Liver (tissue), 9 donors: ENCODE measurements around the gene CCDC40. TPM values are rescaled to one million over a fixed set of nuclear protein-coding genes. Genes with fewer than 3 reads are reported as not detected.

Experiments used
- DNase-seq: peaks from one replicate; pipeline ENCODE4 v3.0.0-alpha.2; 2017; ENCODE audit warnings: low spot score
- H3K27ac ChIP-seq, 2 donors: one replicate each; pipeline ENCODE4 v1.7.0; 2013; ENCODE audit warnings: inconsistent platforms in 2 of 2, low read length in 2 of 2, control low read depth in 1 of 2, low read depth in 1 of 2, mild to moderate bottlenecking in 1 of 2
- H3K27me3 ChIP-seq, 4 donors: one replicate each; pipeline versions ENCODE4 v1.6.1 to v1.7.0; 2013; ENCODE audit warnings: low read length in 3 of 4, inconsistent platforms in 1 of 4, mild to moderate bottlenecking in 1 of 4, moderate library complexity in 1 of 4; ENCODE audit not compliant: control insufficient read depth in 4 of 4, insufficient read depth in 4 of 4
- H3K36me3 ChIP-seq, 4 donors: one replicate each; pipeline versions ENCODE4 v1.6.1 to v1.7.0; 2013; ENCODE audit warnings: low read length in 3 of 4, mild to moderate bottlenecking in 3 of 4, low read depth in 1 of 4, moderate library complexity in 1 of 4; ENCODE audit not compliant: control insufficient read depth in 4 of 4, insufficient read depth in 3 of 4
- H3K4me1 ChIP-seq, 4 donors: one replicate each; pipeline versions ENCODE4 v1.6.1 to v1.7.0; 2013; ENCODE audit warnings: low read length in 3 of 4, mild to moderate bottlenecking in 3 of 4, moderate library complexity in 1 of 4; ENCODE audit not compliant: control insufficient read depth in 4 of 4, insufficient read depth in 4 of 4
- H3K4me3 ChIP-seq, 3 donors: one replicate each; pipeline versions ENCODE4 v1.6.1 to v1.7.0; 2013; ENCODE audit warnings: low read length in 3 of 3, control low read depth in 1 of 3, low read depth in 1 of 3, mild to moderate bottlenecking in 1 of 3
- H3K9ac ChIP-seq, 2 donors: one replicate each; pipeline ENCODE4 v1.7.0; 2013; ENCODE audit warnings: low read length in 2 of 2, mild to moderate bottlenecking in 2 of 2, moderate library complexity in 2 of 2, control low read depth in 1 of 2, low read depth in 1 of 2
- H3K9me3 ChIP-seq, 4 donors: one replicate each; pipeline versions ENCODE4 v1.6.1 to v1.7.0; 2013; ENCODE audit warnings: low read length in 3 of 4; ENCODE audit not compliant: control insufficient read depth in 4 of 4
- EGR1 ChIP-seq, 2 donors: IDR thresholded peaks; 2 replicates each; pipeline ENCODE4 v1.6.1; 2016 to 2018; ENCODE audit warnings: antibody characterized with exemption in 2 of 2, low read depth in 2 of 2
- FOXA1 ChIP-seq: IDR thresholded peaks from 2 replicates; pipeline ENCODE4 v1.6.1; 2016; ENCODE audit warnings: antibody characterized with exemption
- FOXA2 ChIP-seq: IDR thresholded peaks from 2 replicates; pipeline ENCODE4 v1.6.1; 2016; ENCODE audit warnings: antibody characterized with exemption
- GABPA ChIP-seq, 2 donors: IDR thresholded peaks in 1 of 2; conservative IDR thresholded peaks in 1 of 2; 2 replicates each; pipeline ENCODE4 v1.6.1; 2016; ENCODE audit warnings: antibody characterized with exemption in 2 of 2, mild to moderate bottlenecking in 1 of 2, moderate library complexity in 1 of 2
- HNF4A ChIP-seq, 2 donors: conservative IDR thresholded peaks; 2 replicates each; pipeline ENCODE4 v1.6.1; 2016; ENCODE audit warnings: antibody characterized with exemption in 2 of 2, mild to moderate bottlenecking in 2 of 2
- HNF4G ChIP-seq: IDR thresholded peaks from 2 replicates; pipeline ENCODE4 v1.6.1; 2016; ENCODE audit warnings: antibody characterized with exemption
- JUND ChIP-seq, 2 donors: IDR thresholded peaks; 2 replicates each; pipeline ENCODE4 v1.6.1; 2016; ENCODE audit warnings: antibody characterized with exemption in 2 of 2
- NR2F2 ChIP-seq: IDR thresholded peaks from 2 replicates; pipeline ENCODE4 v1.6.1; 2016; ENCODE audit warnings: antibody characterized with exemption
- RAD21 ChIP-seq, 2 donors: IDR thresholded peaks; 2 replicates each; pipeline ENCODE4 v1.6.1; 2016; ENCODE audit warnings: antibody characterized with exemption in 2 of 2, mild to moderate bottlenecking in 2 of 2
- RXRA ChIP-seq, 2 donors: IDR thresholded peaks; 2 replicates each; pipeline ENCODE4 v1.6.1; 2017 to 2018; ENCODE audit warnings: antibody characterized with exemption in 2 of 2, mild to moderate bottlenecking in 1 of 2
- SP1 ChIP-seq: IDR thresholded peaks from 2 replicates; pipeline ENCODE4 v1.6.1; 2018; ENCODE audit warnings: antibody characterized with exemption, mild to moderate bottlenecking
- TAF1 ChIP-seq: conservative IDR thresholded peaks from 2 replicates; pipeline ENCODE4 v1.6.1; 2016; ENCODE audit warnings: antibody characterized with exemption, mild to moderate bottlenecking
- YY1 ChIP-seq: IDR thresholded peaks from 2 replicates; pipeline ENCODE4 v1.6.1; 2016; ENCODE audit warnings: antibody characterized with exemption, mild to moderate bottlenecking
- WGBS: extraction: QIAGEN DNeasy Blood & Tissue Kit; methylation state at CpG from one replicate; pipeline ENCODE4 v1.1.7; 2013; 5-methylcytosine and 5-hydroxymethylcytosine counted together
- polyA plus RNA-seq, 2 donors: library from polyadenylated mRNA; stranded (reverse) in 1 of 2; unstranded in 1 of 2; fragments of 200-250 nt in 1 of 2; fragments of >200 nt in 1 of 2; fragmentation: Nextera tagmentation in 1 of 2; extraction: Ambion mirVana in 1 of 2; gene quantifications; one replicate each; pipeline versions ENCODE4 v1.2.1 to v1.2.3, GENCODE V29; 2013 to 2015
- total RNA-seq, 2 donors: library from RNA; depleted of rRNA; stranded (reverse); fragments of >200 nt; gene quantifications; one replicate each; pipeline ENCODE4 v1.2.3, GENCODE V29; 2014
- TF ChIP-seq, protein P1 (sequence below): fragments of 150-350 bp; IDR thresholded peaks from 2 replicates; pipeline ENCODE4 v1.5.1; 2017; ENCODE audit warnings: improper control_type of control experiment, low read depth, low read length; ENCODE audit not compliant: missing input control
- TF ChIP-seq, protein P2 (sequence below): IDR thresholded peaks from 2 replicates; pipeline ENCODE4 v1.6.1; 2016; ENCODE audit warnings: antibody characterized with exemption
- TF ChIP-seq, protein P3 (sequence below): IDR thresholded peaks from 2 replicates; pipeline ENCODE4 v1.6.1; 2016; ENCODE audit warnings: antibody characterized with exemption
- TF ChIP-seq, protein P4 (sequence below): IDR thresholded peaks from 2 replicates; pipeline ENCODE4 v1.6.1; 2016; ENCODE audit warnings: antibody characterized with exemption, mild to moderate bottlenecking
- TF ChIP-seq, protein P5 (sequence below): IDR thresholded peaks from 2 replicates; pipeline ENCODE4 v1.6.1; 2016; ENCODE audit warnings: antibody characterized with exemption
- donor health status: healthy.
- donor health status: healthy.
- donor health status: healthy.
- donor health status: healthy.
- donor health status: healthy.

Gene CCDC40
- total and polyA plus RNA-seq, 4 donors: 0.60 to 3.0 (median 1.4) TPM

DNA sequence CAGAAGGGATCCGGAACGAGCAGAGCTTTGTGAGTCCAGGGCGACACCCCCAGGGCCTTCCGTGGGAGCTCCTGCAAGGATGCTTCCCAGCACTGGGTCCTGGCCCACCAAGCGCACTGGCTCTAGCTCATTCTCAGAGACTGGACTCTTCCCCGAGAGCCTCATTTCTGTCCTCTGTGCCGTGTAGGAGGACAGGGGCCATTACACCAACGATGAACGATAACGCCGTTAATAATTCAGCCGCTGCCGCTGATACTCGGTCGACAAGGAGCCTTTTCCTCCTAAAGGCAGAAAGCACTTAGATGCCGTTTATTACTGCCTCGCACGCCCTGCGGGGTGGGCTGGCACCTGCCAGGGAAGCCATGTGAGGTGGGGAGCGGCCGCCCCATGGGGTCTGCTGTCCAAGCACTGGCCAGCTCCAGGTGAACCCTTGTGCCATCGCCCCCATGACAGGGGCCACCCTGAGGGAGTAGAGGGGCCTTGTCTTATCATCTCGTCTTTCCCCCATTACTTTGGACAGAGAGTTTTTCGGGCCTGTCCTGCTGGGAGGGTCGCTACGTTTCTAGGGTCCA, 34.3 kb upstream of the CCDC40 start:
- no peak for DNase-seq
- H3K4me1 ChIP-seq: peaks cover 0 to 12% (median 5%) of the 10 kb centered on the region in 4 donors
- H3K9ac ChIP-seq: no peak overlapping the region
- TF ChIP-seq, protein P1, sequence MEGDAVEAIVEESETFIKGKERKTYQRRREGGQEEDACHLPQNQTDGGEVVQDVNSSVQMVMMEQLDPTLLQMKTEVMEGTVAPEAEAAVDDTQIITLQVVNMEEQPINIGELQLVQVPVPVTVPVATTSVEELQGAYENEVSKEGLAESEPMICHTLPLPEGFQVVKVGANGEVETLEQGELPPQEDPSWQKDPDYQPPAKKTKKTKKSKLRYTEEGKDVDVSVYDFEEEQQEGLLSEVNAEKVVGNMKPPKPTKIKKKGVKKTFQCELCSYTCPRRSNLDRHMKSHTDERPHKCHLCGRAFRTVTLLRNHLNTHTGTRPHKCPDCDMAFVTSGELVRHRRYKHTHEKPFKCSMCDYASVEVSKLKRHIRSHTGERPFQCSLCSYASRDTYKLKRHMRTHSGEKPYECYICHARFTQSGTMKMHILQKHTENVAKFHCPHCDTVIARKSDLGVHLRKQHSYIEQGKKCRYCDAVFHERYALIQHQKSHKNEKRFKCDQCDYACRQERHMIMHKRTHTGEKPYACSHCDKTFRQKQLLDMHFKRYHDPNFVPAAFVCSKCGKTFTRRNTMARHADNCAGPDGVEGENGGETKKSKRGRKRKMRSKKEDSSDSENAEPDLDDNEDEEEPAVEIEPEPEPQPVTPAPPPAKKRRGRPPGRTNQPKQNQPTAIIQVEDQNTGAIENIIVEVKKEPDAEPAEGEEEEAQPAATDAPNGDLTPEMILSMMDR: no peak
- no peak for TF ChIP-seq TAF1
- TF ChIP-seq, protein P2, sequence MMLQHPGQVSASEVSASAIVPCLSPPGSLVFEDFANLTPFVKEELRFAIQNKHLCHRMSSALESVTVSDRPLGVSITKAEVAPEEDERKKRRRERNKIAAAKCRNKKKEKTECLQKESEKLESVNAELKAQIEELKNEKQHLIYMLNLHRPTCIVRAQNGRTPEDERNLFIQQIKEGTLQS: no peak
- TF ChIP-seq, protein P3, sequence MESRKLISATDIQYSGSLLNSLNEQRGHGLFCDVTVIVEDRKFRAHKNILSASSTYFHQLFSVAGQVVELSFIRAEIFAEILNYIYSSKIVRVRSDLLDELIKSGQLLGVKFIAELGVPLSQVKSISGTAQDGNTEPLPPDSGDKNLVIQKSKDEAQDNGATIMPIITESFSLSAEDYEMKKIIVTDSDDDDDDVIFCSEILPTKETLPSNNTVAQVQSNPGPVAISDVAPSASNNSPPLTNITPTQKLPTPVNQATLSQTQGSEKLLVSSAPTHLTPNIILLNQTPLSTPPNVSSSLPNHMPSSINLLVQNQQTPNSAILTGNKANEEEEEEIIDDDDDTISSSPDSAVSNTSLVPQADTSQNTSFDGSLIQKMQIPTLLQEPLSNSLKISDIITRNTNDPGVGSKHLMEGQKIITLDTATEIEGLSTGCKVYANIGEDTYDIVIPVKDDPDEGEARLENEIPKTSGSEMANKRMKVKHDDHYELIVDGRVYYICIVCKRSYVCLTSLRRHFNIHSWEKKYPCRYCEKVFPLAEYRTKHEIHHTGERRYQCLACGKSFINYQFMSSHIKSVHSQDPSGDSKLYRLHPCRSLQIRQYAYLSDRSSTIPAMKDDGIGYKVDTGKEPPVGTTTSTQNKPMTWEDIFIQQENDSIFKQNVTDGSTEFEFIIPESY: no peak
- TF ChIP-seq NR2F2: no peak
- no peak for TF ChIP-seq HNF4A (conservative IDR thresholded peaks at IDR 0.05)
- TF ChIP-seq HNF4G: no peak
- no peak for TF ChIP-seq RAD21 (IDR thresholded peaks at IDR 0.05)
- TF ChIP-seq FOXA2: no peak
- TF ChIP-seq, protein P4, sequence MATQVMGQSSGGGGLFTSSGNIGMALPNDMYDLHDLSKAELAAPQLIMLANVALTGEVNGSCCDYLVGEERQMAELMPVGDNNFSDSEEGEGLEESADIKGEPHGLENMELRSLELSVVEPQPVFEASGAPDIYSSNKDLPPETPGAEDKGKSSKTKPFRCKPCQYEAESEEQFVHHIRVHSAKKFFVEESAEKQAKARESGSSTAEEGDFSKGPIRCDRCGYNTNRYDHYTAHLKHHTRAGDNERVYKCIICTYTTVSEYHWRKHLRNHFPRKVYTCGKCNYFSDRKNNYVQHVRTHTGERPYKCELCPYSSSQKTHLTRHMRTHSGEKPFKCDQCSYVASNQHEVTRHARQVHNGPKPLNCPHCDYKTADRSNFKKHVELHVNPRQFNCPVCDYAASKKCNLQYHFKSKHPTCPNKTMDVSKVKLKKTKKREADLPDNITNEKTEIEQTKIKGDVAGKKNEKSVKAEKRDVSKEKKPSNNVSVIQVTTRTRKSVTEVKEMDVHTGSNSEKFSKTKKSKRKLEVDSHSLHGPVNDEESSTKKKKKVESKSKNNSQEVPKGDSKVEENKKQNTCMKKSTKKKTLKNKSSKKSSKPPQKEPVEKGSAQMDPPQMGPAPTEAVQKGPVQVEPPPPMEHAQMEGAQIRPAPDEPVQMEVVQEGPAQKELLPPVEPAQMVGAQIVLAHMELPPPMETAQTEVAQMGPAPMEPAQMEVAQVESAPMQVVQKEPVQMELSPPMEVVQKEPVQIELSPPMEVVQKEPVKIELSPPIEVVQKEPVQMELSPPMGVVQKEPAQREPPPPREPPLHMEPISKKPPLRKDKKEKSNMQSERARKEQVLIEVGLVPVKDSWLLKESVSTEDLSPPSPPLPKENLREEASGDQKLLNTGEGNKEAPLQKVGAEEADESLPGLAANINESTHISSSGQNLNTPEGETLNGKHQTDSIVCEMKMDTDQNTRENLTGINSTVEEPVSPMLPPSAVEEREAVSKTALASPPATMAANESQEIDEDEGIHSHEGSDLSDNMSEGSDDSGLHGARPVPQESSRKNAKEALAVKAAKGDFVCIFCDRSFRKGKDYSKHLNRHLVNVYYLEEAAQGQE: no peak
- no peak for TF ChIP-seq GABPA (IDR thresholded peaks at IDR 0.05 in 1 of 2, conservative IDR thresholded peaks at IDR 0.05 in 1 of 2)
- TF ChIP-seq RXRA (IDR thresholded peaks at IDR 0.05): no peak
- no peak for TF ChIP-seq FOXA1
- TF ChIP-seq SP1: no peak
- TF ChIP-seq, protein P5, sequence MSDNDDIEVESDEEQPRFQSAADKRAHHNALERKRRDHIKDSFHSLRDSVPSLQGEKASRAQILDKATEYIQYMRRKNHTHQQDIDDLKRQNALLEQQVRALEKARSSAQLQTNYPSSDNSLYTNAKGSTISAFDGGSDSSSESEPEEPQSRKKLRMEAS: no peak
- TF ChIP-seq JUND (IDR thresholded peaks at IDR 0.05): no peak
- no peak for TF ChIP-seq YY1
- TF ChIP-seq EGR1 (IDR thresholded peaks at IDR 0.05; ENCODE audit: low read depth in 2 of 2): no peak
- H3K27ac ChIP-seq: no peak overlapping the region
- 92% methylated on average over 26 of the region's 26 CpGs for WGBS
- no peaks in the 10 kb centered on the region for H3K27me3 ChIP-seq
- H3K36me3 ChIP-seq: no peaks in the 10 kb centered on the region
- H3K4me3 ChIP-seq: no peak overlapping the region
- no peaks in the 10 kb centered on the region for H3K9me3 ChIP-seq
